GM19467 (cell line): Measurements from ENCODE around the gene KLHL8.

Experiments
- ATAC-seq: cut with Tn5 transposase; IDR thresholded peaks from one replicate; pipeline ENCODE4 v1.9.1; 2021; ENCODE audit warnings: mild to moderate bottlenecking, moderate library complexity; ENCODE audit not compliant: unreplicated experiment

KLHL8 gene

DNA sequence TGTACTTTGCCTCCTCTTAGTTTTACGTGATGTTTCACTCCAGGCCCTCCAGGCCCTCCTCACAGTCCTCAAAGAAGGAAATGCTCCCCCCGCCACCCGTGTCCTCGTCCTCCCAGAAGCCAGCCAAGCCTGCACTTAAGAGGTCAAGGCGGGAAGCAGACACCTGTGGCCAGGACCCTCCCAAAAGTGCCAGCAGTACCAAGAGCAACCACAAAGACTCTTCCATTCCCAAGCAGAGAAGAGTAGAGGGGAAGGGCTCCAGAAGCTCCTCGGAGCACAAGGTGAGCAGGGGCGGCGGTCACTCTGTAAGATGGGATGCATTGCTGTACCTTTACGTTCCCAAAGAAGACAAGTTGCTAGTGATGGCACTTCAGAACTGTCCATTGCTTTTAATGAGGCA, 94.4 kb downstream of the KLHL8 start:
- ATAC-seq = no peak

DNA sequence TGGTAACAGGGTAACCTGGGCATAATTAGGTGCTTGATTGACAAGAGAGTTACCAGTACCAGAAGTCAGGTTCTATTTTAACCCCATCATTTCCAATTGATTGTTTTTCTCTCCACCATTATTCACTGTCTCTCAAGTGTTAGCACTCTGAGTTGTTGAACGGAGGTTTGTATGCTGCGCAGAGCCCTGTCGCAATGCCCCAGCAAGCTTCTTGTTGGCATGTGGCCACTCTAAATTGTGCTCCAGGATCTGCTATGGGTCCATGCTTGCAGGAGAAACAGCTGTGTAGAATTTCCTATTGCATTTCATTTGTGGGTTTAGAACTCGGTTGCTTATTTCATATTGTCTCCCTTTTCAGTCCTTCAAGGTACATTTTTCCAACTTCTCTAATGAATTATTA, 98.2 kb downstream of the KLHL8 start:
- no peak for ATAC-seq

GRCh38 chr4:87121341-87122065, 98.9 kb downstream of the KLHL8 start:
- ATAC-seq = no peak

DNA sequence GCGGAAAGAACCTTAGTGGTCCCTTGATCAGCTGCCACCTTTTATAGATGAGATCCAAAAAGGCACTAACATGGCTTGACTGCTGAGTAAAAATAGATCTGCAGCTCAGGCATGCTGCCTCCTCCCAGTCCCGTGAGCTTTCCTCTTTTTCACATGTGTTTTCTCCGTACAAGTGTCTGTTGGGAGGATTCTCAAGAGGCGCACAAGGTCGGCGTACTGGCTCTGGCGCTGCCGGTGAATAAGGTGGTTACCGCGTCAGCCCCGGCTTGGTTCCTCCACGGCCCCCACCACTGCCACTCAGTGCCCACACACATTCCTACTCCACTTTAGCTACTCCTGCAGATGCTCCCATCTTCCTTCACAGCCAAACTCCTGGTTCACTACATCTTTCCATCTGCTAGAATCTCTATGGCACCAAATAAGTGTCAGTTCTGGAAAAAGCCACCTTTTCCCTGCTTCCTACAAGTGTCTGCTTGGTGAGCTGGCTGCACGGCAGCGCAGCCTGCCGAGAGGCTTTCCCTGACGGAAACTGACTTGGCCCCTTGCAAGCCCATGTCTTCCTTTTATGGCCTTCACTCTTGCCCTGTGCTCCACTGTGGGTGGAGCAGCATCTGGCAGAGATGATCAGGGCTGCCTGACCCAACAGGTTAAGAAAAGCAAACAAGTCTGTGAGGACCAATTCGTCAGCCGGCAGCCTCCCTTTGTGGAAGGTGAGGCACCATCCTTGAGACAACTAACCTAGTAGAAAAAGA, 99.8 kb downstream of the KLHL8 start:
- ATAC-seq = no peak

GRCh38 chr4:87120010-87120409, 100.4 kb downstream of the KLHL8 start:
- no peak for ATAC-seq

DNA sequence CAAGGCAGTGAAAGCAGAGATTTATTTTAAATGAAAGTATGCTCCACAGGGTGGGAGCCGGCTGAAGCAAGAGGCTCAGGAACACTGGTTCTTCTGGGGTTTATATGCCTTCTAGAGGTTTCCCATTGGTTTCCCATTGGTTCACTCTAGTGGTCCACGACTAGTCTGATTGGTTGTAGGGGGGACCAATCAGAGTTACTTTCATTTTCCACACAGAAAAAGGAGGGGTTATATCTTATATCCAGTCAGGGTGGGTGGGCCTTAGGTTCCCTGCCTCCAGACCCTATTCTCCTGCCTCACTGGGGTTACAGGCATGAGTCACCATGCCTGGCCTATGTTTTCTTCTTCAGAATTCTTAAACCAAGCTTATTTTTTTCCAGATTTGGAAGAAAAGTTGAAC, 101.6 kb downstream of the KLHL8 start:
- no peak for ATAC-seq

DNA sequence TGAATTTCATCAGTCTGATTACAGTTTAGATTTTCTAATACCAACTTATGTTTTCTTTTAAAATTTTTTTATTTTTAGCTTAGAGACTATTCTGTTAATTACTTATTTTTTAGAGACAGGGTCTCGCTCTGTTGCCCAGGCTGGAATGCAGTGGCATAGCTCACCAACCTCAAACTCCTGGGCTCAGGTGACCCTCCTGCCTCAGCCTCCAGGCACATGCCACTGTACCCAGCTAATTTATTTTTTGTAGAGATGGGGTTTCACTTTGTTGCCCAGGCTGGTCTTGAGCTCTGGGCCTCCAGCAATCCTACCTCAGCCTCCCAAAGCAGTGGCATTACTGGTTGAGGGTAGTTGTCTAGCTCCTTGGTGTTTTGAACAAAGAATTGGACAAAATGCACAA, 102.0 kb downstream of the KLHL8 start:
- ATAC-seq = no peak

GRCh38 chr4:87117732-87118075, 102.7 kb downstream of the KLHL8 start:
- no peak for ATAC-seq

DNA sequence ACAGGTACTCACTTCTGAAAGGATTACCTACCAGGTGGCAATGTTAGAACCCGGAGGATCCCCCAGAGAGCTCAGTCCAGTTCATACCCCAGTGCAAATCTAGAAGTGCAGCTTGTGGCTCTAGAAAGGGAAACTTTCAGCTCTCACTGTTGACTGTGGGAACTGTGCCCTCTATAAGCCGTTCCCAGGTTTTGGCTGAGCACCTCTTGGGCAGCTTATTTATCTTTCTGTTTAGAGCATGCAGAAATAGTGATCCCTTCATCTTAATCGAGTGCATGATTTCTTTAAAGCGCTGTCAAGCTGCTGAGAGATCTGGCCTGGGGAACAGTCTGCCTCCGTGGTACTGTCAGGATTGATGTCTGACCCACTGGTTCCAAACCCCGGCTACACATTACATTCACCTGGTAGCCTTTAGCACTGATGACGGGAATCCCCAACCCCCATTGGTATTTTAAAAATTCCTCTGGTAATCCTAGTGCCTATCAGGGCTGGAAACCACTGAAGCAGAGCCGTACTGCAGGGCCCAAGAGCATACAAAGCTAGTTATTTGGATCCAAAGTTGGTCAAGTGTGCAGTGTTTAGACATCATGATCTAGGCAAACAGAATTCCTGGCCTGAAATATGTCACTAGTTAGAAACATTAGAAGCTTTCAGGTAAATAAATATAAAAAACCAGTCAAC, 103.2 kb downstream of the KLHL8 start:
- no peak for ATAC-seq

GRCh38 chr4:87116231-87116630, 104.2 kb downstream of the KLHL8 start:
- ATAC-seq = no peak

GRCh38 chr4:87114245-87115062, 106.0 kb downstream of the KLHL8 start:
- ATAC-seq = no peak

GRCh38 chr4:87112063-87112462, 108.4 kb downstream of the KLHL8 start:
- no peak for ATAC-seq
